Prostate gland (tissue), 2 donors: ENCODE data around the gene ITGAL.
"Not testable (repeated sequence)": the region's sequence is repeated elsewhere in the genome, so short reads cannot be mapped to it uniquely, and the experiment has no call there.

Experiments
- CTCF ChIP-seq, 4 experiments: fragments of 200-600 bp in 2 of 4; fragments of 450-650 bp in 2 of 4; sonication (generic) in 2 of 4; IDR thresholded peaks; 1 replicate in 3 of 4; 2 replicates in 1 of 4; pipeline ENCODE4 v1.5.1; 2016 to 2019; ENCODE audit warnings: antibody characterized with exemption in 4 of 4, mild to moderate bottlenecking in 2 of 4, moderate library complexity in 2 of 4
- POLR2A ChIP-seq: fragments of 450-650 bp; IDR thresholded peaks from one replicate; pipeline ENCODE4 v1.6.1; 2016; ENCODE audit warnings: antibody characterized with exemption, mild to moderate bottlenecking

DNA sequence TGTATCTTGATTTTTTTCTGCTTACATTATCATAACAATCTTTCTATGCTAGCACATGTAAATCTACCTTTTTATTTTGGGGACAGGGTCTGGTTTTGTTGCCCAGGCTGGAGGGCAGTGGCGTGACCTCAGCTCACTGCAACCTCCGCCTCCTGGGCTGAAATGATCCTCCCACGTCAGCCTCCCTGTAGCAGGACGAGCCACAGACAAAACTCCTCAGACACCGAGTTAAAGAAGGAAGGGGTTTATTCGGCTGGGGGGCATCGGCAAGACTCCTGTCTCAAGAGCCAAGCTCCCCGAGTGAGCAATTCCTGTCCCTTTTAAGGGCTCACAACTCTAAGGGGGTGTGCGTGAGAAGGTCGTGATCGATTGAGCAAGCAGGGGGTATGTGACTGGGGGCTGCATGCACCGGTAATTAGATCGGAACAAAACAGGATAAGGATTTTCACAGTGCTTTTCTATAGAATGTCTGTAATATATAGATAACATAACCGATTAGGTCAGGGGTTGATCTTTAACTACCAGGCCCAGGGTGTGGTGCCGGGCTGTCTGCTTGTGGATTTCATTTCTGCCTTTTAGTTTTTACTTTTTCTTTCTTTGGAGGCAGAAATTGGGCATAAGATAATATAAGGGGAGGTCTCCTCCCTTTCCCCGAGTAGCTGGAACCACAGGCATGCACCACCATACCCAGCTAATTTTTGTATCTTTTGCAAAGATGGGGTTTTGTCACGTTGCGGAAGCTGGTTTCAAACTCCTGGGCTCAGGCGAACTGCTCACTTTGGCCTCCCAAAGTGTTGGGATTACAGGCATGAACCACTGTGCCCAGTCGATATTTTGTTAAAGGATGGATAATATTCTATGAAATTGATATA lies 19.6 kb upstream of the ITGAL start:
- TF ChIP-seq CTCF (IDR thresholded peaks at IDR 0.05); POLR2A: not testable (repeated sequence)
